GM19372 (cell line): Measurements from ENCODE around the gene RRAS2.

Source experiments
- ATAC-seq: cut with Tn5 transposase; IDR thresholded peaks from one replicate; pipeline ENCODE4 v1.9.1; 2021; ENCODE audit warnings: mild to moderate bottlenecking, low read depth, moderate library complexity; ENCODE audit not compliant: unreplicated experiment

The RRAS2 gene

GRCh38 chr11:14235701-14236100, 123.3 kb downstream of the RRAS2 start:
- no peak for ATAC-seq

GRCh38 chr11:14234446-14234845, 124.5 kb downstream of the RRAS2 start:
- no peak for ATAC-seq

GRCh38 chr11:14232652-14233051, 126.3 kb downstream of the RRAS2 start:
- no peak for ATAC-seq

GRCh38 chr11:14230407-14230806, 128.6 kb downstream of the RRAS2 start:
- no peak for ATAC-seq

- no peak for ATAC-seq
Measured at GRCh38 chr11:14229472-14229871, 129.5 kb downstream of the RRAS2 start.

GRCh38 chr11:14228356-14228755, 130.6 kb downstream of the RRAS2 start:
- ATAC-seq, result no peak
